Suprapubic skin (tissue), 4 donors: ENCODE measurements around the gene GPBP1.

ENCODE experiments used
- CTCF ChIP-seq, 2 donors: fragments of 200-600 bp in 1 of 2; fragments of 450-650 bp in 1 of 2; sonication (generic) in 1 of 2; IDR thresholded peaks; one replicate each; pipeline ENCODE4 v1.5.1; 2016 to 2019; ENCODE audit warnings: antibody characterized with exemption in 2 of 2, mild to moderate bottlenecking in 1 of 2, moderate library complexity in 1 of 2
- POLR2A ChIP-seq, 2 donors: fragments of 450-650 bp; IDR thresholded peaks; one replicate each; pipeline ENCODE4 v1.6.1; 2017; ENCODE audit warnings: antibody characterized with exemption in 2 of 2, mild to moderate bottlenecking in 2 of 2, moderate library complexity in 2 of 2
- POLR2AphosphoS5 ChIP-seq, 3 donors: sonication (generic); formaldehyde crosslinking; IDR thresholded peaks; one replicate each; pipeline ENCODE4 v1.6.1; 2017; ENCODE audit warnings: antibody characterized with exemption in 3 of 3

GRCh38 chr5:57174890-57175510 lies 1.1 kb downstream of the GPBP1 start:
- TF ChIP-seq POLR2A (IDR thresholded peaks at IDR 0.05): no peak
- TF ChIP-seq POLR2AphosphoS5 (IDR thresholded peaks at IDR 0.05): no peak
- no peak for TF ChIP-seq CTCF (IDR thresholded peaks at IDR 0.05)
